ENCODE results near the gene ELK3. TPM values are rescaled to one million over a fixed set of nuclear protein-coding genes. Genes with fewer than 3 reads are reported as not detected.

ELK3 gene
- polyA plus RNA-seq, 1 experiment = 20.9 TPM

DNA sequence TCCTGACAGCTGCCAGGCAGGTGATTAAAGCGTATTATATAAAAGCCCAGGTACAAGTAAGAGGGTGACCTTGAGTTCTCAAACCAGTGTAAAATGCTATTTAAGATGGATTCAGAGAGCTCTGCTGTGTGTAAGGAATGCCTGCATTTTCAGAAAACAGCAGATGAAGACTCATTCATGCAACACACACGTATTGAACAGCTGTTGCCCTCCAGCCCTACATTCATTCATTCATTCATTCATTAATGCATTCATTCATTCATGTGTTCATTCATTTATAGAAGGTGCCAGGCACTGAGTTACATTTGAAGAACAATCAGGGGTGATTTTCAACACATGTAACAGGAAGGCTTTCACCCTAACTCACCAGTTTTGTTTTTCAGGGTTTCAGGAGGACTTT is 27.4 kb upstream of the ELK3 start:
- no peak for DNase-seq (ENCODE audit: low read depth)
- TF ChIP-seq, protein P1, sequence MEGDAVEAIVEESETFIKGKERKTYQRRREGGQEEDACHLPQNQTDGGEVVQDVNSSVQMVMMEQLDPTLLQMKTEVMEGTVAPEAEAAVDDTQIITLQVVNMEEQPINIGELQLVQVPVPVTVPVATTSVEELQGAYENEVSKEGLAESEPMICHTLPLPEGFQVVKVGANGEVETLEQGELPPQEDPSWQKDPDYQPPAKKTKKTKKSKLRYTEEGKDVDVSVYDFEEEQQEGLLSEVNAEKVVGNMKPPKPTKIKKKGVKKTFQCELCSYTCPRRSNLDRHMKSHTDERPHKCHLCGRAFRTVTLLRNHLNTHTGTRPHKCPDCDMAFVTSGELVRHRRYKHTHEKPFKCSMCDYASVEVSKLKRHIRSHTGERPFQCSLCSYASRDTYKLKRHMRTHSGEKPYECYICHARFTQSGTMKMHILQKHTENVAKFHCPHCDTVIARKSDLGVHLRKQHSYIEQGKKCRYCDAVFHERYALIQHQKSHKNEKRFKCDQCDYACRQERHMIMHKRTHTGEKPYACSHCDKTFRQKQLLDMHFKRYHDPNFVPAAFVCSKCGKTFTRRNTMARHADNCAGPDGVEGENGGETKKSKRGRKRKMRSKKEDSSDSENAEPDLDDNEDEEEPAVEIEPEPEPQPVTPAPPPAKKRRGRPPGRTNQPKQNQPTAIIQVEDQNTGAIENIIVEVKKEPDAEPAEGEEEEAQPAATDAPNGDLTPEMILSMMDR (IDR thresholded peaks at IDR 0.05; ENCODE audit: insufficient read depth, low read depth, low read length) = no peak
- CTCF ChIA-PET = interaction anchor here (0.6 kb wide), 2 partner anchors 46 to 99 kb away, joined by 3 read pairs; no protein-coding TSS in a partner anchor
- H3K27me3 ChIP-seq (ENCODE audit: control insufficient read depth, insufficient read depth, low read length) = 0 out of 2 replicates have a peak, but pooled peaks cover 2% of the 10 kb centered on the region
- POLR2A ChIA-PET = no interaction called here
- H3K36me3 ChIP-seq (ENCODE audit: control insufficient read depth, insufficient read depth, low read length) = no peaks in the 10 kb centered on the region
- no peak overlapping the region for H3K4me3 ChIP-seq (ENCODE audit: low read depth, low read length)

DNA sequence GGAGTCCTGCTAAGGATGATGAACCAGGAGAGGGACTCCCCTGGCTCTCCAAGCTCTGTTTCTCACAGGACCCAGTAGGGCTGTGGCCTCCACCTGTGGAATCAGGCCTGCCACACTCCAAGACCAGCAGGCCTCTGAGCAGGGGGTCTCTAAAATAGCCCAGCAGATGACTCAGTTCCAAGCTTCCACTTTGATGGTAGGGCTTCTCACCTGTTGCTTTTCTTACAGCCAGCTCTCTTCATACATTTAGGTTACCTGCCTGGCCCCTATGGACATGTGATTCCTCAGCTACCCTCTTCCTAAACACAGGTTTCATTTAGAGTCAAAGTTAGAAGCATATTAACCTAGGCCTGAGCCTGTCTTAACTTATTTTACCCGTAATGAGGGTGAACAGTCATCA is 26.7 kb upstream of the ELK3 start:
- DNase-seq (ENCODE audit: low read depth) = no peak
- ChIA-PET CTCF (interaction anchor here (0.7 to 1.2 kb wide), 2 partner anchors 10 to 12 kb away, joined by 3 read pairs; no protein-coding TSS in a partner anchor), POLR2A (no interaction called here)
- 0 out of 2 replicates have a peak, but pooled peaks cover 2% of the 10 kb centered on the region for H3K27me3 ChIP-seq (ENCODE audit: control insufficient read depth, insufficient read depth, low read length)
- TF ChIP-seq, protein P1 (IDR thresholded peaks at IDR 0.05; ENCODE audit: insufficient read depth, low read depth, low read length) = no peak
- no peak overlapping the region for H3K4me3 ChIP-seq (ENCODE audit: low read depth, low read length)
- H3K36me3 ChIP-seq (ENCODE audit: control insufficient read depth, insufficient read depth, low read length) = no peaks in the 10 kb centered on the region

DNA sequence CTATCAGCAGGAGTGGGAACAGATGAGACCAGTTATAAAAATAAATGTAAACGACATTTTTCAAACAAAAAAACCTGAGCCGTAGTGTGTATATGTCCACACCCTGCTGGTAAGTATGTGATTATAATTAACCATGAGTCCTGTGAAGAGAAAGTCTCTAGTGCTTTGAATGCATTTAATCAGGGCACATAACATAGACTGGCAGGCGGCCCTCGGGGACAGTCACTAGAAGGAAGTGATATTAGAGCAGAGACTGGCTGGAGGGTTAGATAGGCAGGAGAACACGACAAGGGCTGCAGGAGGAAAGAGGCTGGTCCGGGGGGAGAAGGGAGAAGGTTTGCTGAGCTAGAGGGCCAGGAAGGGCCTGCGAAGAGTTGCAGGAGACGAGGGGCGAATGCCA is 23.8 kb upstream of the ELK3 start:
- TF ChIP-seq, protein P1 (IDR thresholded peaks at IDR 0.05; ENCODE audit: insufficient read depth, low read depth, low read length) = no peak
- ChIA-PET POLR2A (no interaction called here), CTCF (no interaction called here)
- DNase-seq (ENCODE audit: low read depth) = no peak
- H3K4me3 ChIP-seq (ENCODE audit: low read depth, low read length) = no peak overlapping the region
- H3K27me3 ChIP-seq (ENCODE audit: control insufficient read depth, insufficient read depth, low read length) = peaks cover 4% of the 10 kb centered on the region; the same call in 1 of the 2 replicates
- no peaks in the 10 kb centered on the region for H3K36me3 ChIP-seq (ENCODE audit: control insufficient read depth, insufficient read depth, low read length)

DNA sequence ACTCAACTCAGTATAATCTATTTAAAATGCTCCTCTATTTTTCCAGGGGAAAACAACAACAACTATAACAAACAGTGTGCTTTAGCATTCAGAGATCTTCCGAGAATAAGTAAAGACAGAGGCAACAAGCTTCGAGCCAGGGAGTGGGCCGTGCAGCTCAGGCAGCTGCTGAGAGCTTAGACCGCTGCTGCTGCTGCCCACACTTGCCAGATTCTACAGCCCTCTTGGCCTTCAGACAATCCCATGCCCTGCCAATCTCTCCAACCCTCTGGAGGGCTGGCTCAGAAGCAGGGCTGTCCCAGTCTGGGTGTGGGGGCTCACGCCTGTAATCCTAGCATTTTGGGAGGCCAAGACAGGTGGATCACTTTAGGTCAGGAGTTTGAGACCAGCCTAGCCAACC is 23.4 kb upstream of the ELK3 start:
- H3K36me3 ChIP-seq (ENCODE audit: control insufficient read depth, insufficient read depth, low read length) = no peaks in the 10 kb centered on the region
- no peak overlapping the region for H3K4me3 ChIP-seq (ENCODE audit: low read depth, low read length)
- H3K27me3 ChIP-seq (ENCODE audit: control insufficient read depth, insufficient read depth, low read length) = peaks cover 4% of the 10 kb centered on the region; the same call in 1 of the 2 replicates
- ChIA-PET CTCF (no interaction called here), POLR2A (no interaction called here)
- TF ChIP-seq, protein P1 (IDR thresholded peaks at IDR 0.05; ENCODE audit: insufficient read depth, low read depth, low read length) = no peak
- no peak for DNase-seq (ENCODE audit: low read depth)

DNA sequence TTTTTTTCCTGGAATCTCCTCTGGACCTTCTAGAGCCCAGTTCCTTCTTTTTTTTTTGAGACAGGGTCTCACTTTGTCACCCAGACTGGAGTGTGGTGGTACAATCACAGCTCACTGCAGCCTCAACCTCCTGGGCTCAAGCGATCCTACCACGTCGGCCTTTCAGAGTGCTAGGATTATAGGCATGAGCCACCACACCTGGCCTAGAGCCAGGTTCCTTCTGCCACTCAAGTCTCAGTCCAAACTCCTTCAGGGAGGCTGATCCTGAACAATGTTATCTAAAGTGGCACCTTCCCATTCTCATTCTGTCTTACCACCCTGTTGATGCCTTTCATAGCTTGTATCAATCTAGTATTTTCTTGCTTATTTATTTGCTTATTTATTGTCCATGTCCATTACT is 22.3 kb upstream of the ELK3 start:
- no peak for DNase-seq (ENCODE audit: low read depth)
- TF ChIP-seq, protein P1 (IDR thresholded peaks at IDR 0.05; ENCODE audit: insufficient read depth, low read depth, low read length) = no peak
- CTCF ChIA-PET = interaction anchor here (1.0 kb wide), 1 partner anchor 8 kb away, joined by 3 read pairs; no protein-coding TSS in a partner anchor
- H3K36me3 ChIP-seq (ENCODE audit: control insufficient read depth, insufficient read depth, low read length) = no peaks in the 10 kb centered on the region
- POLR2A ChIA-PET = no interaction called here
- H3K4me3 ChIP-seq (ENCODE audit: low read depth, low read length) = no peak overlapping the region
- H3K27me3 ChIP-seq (ENCODE audit: control insufficient read depth, insufficient read depth, low read length) = peaks cover 3% of the 10 kb centered on the region; the same call in 1 of the 2 replicates

Data from BJ (cell line).